ENCODE data around the gene MEIOB.
"Not testable (repeated sequence)": the region's sequence is repeated elsewhere in the genome, so short reads cannot be mapped to it uniquely, and the experiment has no call there.

MEIOB gene, protein sequence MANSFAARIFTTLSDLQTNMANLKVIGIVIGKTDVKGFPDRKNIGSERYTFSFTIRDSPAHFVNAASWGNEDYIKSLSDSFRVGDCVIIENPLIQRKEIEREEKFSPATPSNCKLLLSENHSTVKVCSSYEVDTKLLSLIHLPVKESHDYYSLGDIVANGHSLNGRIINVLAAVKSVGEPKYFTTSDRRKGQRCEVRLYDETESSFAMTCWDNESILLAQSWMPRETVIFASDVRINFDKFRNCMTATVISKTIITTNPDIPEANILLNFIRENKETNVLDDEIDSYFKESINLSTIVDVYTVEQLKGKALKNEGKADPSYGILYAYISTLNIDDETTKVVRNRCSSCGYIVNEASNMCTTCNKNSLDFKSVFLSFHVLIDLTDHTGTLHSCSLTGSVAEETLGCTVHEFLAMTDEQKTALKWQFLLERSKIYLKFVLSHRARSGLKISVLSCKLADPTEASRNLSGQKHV

DNA sequence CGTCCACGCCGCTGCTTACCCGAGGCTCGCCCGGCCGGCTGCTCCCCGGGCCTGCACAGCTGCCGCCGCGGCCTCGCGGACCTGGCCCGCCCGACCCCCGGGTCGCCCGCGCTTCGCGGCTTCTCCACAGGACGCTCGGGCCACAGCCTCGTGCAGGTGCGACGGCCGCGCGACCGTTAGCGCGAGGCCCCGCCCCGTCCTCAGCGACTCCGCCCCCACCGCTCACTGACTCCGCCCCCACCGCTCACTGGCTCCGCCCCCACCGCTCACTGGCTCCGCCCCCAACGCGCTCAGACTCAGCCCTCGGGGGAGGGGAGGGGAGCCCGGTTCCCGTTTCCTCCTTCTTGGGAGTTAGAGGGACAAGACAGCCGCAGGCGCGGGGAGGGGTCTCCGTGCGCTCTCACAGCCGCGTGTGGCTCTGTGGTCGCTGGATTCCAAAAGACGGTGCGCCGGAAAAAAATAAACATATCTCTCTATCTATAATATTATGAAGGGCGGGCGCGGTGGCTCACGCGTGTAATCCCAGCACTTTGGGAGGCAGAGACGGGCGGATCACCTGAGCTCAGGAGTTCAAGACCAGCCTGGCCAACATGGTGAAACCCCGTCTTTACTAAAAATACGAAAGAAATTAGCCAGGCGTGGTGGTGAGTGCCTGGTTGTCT, at the start of gene MEIOB:
Gene MEIOB, minus strand, starts transcription at position 191 of the 662 bp plus-strand sequence. CDS start 3,989 bp downstream, outside the sequence.
- DNase-seq (ENCODE audit: low spot score) = no peak

- no peak for DNase-seq (ENCODE audit: low spot score)
These were observed 48.8 kb upstream of the MEIOB start for GRCh38 chr16:1920727-1921171.

DNA sequence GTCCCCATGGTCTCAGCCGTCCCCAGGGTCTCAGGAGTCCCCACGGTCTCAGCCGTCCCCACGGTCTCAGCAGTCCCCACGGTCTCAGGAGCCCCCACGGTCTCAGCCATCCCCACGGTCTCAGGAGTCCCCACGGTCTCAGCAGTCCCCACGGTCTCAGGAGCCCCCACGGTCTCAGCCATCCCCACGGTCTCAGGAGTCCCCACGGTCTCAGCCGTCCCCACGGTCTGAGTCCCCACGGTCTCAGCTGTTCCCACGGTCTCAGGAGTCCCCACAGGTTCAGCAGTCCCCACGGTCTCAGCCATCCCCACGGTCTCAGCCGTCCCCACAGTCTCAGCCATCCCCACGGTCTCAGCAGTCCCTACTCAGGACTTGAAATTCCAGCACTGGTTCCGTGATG, 48.2 kb upstream of the MEIOB start:
- DNase-seq (ENCODE audit: low spot score) = not testable (repeated sequence)

- no peak for DNase-seq (ENCODE audit: low spot score)
These were observed 47.5 kb upstream of the MEIOB start for GRCh38 chr16:1919327-1919998.

DNA sequence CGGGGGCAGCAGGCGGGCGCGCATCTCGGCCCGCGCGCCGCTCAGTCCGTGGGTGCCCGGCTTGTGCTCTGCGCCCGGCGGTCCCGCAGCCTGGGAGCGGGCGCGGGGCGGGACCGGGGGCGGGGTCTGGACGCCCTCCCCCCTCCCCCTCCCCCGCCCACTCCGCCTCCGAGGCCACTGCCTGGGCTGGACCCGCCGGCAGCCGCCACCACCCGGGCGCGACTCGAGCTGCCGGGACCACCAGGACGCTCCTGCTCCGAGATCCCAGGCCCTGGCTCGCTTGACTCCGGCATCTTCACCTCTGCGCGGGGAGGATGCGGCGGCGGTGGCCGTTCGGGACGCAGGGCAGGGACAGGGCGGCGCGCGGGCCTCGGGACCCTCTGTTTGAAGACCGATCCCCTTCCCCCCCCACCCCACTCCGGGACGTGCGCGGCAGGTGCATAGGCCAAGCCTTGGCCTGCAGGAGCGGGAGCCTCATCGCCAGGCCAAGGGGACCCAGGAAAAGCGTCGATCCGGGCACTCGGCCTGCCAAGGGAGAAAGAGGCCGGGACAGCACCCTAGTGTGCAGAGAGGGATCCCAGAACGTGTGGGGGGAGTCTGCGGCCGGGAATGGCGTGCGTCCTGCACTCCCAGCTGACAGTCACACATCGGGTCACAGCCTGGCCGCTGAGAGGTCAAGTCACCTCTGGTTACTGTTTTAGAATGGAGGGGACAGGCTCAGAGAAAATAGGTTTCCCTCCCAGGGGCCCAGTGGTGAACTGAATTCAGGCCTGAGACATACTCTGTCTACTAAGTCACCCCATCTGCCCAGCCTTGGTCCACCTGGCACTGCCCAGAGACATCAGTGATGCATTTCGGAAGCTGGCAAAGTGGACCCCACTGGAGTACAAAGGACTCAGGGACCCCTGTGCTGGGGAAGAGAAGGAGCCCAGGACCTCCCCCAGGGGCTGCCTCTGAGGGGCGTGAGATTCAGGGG, 46.7 kb upstream of the MEIOB start, which contains the start of gene HS3ST6:
Gene HS3ST6, minus strand, starts transcription at position 65 of the 976 bp plus-strand sequence. CDS start 92 bp downstream, outside the sequence.
- DNase-seq (ENCODE audit: low spot score) = no peak

DNA sequence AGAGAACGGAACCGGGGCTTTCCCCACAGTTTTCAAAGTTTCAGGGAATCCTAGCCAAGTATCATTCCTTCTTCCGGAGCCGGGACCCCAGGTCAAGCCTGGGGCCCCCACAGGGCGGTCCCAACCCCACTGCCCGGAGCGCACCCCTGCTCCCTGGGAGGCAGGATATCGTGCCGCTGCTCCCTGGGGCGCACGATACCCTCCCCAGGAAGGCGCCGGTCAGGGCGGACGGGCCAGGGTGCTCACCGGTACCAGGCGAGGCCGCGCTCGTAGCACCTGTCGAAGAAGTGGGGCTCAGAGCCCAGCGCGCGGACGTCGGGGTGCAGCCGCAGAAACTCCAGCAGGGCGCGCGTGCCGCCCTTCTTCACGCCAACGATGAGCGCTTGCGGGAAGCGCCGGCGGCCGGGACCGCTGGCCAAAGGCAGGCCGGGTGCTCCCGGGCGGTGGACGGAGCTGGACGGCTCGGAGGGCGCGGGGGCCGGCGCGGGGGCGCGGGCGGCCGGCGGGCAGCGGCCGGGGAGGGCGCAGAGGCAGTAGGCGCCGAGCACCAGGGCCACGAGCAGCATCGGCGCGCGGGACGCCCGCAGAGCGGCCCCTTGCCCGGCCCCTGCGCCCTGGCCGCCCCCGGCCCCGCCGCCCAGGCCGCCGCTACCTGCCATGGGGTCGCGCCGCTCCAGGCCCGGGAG, 45.8 kb upstream of the MEIOB start:
- no peak for DNase-seq (ENCODE audit: low spot score)

- no peak for DNase-seq (ENCODE audit: low spot score)
These were observed 45.2 kb upstream of the MEIOB start for GRCh38 chr16:1917056-1917664.

GRCh38 chr16:1916640-1916990, 44.7 kb upstream of the MEIOB start:
- DNase-seq (ENCODE audit: low spot score) = no peak

DNA sequence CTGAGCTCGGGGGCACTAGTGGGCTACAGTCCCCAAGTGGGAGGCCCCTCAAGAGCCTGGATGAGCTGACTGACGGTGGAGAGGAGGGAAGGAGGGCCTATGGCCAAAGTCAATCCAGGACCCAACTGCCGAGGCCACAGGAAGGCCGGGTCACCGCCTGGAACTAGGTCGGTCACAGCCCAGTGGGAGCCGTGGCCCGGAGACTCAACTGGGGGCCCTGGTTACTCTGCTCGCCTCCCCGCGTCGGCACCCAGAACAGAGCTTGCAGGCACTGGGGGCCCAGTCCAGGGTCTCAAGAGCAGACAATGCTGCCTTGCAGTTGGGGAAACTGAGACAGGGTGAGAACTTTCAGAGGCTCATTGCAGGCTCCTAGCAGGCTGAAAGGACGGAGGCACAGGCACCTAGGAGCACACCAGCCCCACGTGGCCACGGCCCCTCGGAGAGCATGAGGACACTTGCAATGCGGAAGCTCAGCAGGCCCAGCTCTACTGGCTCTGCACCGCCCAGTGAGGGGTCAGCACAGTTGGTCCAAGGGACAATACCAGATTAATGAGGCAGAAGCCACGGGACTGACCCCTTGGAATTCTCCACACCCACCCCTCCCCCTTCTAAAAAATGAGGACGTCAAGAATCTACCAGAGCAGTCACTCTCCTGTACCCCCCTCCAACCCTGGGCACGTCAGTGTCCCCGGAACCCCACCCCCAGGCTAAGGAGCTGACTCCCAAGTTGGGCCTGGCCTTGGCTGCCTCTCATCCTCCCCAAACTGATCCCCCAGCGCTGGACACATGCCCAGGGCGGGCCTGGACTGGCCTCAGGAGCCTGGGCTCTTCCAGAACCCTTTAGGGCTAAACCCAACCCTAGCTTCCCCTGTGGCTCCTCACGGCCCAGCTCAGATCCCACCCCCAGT, 44.0 kb upstream of the MEIOB start:
- DNase-seq (ENCODE audit: low spot score) = no peak

DNA sequence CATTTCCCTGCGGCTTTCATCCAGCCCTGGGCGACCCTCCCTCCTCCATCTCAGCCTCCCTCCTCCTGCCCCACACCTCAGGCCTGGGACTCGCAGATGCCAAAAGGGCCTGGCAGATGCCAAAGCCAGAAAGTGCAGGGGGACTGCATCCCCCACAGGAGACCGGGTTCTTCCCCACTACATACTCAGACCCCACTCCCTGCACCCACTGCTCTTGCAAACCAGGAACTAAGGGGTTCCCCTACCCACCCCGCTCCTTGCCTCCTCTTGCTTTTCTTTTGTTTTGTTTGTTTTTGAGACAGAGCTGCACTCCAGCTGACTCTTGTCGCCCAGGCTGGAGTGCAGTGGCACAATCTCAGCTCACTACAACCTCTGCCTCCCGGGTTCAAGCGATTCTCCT, 43.0 kb upstream of the MEIOB start:
- DNase-seq (ENCODE audit: low spot score) = no peak

GRCh38 chr16:1914084-1914608, 42.2 kb upstream of the MEIOB start:
- no peak for DNase-seq (ENCODE audit: low spot score)

DNA sequence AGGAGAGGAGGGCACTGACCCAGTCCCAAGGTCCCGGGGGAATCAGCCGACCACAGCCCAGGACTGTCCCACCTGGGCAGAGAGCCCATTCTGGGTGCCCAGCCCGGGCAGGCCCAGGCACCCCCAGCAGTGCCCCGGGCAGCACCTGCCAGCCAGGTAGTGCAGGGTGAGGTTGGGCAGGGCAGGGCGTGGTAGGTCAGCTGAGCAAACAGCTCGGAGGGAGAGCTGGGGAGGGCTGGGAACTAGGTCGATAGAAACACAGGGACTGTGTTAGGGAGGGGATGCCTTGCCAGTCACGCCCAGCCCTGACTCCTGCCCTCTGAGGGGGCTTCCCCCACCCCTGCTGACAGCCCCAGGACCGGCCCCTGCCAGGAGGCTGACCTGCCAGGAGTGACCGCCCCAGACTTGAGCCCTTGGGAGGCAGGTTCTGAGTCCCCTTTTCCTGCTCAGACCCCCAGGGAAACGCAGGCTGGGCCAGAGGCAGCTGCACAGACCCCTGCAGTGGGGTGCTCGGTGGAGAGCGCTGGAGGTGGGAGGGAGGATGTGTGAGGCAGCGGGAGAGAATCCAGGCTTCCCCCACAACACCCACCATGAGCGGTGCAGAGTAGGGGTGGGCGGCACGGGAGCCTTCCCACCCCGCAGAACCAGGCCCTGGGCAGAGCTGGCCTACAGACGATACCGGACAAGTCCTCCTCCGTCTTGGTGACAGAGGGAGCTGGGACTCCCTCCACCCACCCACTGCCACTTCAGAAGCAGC, 41.5 kb upstream of the MEIOB start:
- DNase-seq (ENCODE audit: low spot score) = no peak

DNA sequence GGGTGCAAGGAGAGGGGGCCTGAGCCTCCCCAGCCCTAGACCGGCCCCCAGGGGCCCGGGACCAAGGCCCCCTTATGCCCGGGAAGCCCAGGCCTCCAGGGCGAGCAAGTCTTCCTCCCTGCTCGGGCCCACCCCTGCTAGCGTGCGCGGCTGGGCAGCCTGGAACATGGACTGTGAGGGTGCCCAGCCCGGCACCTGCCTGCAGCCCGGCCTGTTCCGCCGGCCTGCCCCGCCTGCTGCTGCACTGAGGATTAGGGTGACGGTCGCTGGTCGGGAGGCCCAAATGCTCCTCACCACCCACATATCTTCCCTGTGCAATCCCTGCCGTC, 40.2 kb upstream of the MEIOB start:
- DNase-seq (ENCODE audit: low spot score) = no peak

GRCh38 chr16:1911467-1912214, 39.7 kb upstream of the MEIOB start:
- no peak for DNase-seq (ENCODE audit: low spot score)

DNA sequence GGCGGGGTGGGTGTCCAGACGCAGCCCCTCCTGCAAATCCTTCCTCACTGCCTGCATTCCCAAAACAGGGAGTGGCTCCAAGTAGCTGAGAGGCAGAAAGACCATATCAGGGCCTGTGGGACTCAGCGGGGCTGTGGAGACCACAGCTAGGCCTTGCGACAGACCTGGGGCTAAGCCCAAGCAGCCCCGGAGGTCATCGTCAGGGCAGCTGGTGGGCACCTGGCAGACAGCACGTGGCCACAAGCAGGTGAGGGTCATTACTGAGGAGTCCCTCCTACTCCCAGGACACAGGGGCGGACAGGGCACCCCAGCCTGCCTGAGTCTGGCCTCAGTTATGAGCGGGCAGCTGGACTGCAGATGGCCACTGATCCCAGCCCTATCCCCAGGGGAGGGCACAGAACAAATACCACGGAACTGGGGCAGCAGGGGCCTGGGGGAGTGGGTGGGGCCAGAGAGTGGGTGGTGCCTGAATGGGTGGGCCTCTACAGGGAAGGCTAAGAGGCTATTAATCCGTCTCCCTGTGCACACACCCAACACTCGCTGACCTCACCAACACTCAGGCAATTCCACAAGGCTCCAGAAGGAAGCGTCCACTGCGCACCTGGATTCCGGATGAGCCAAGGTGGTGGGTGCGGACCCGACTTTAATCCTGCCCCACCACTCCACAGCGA, 37.7 kb upstream of the MEIOB start:
- no peak for DNase-seq (ENCODE audit: low spot score)

GRCh38 chr16:1908983-1909382, 37.0 kb upstream of the MEIOB start:
- no peak for DNase-seq (ENCODE audit: low spot score)

DNA sequence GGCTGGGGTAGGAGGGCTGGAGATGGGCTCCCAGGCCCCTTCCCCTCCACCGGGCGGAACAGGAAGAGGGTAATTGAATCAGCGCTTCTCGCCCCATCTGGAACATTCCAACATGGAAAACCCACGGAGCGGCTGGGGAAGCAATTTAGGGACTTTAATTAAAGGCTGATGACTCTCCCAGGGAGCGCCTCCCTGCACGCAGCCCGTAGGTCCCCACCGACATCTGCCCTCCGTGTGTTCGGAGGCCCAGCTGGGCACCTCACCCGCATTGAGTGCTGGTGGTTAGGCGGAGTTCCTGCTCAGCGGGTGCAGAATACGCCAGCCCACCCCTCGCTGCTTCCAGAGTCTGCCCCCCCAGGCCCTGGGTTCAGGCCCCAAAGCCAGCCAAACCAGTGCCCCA, 36.2 kb upstream of the MEIOB start:
- DNase-seq (ENCODE audit: low spot score) = no peak
